GM23338 (cell line): Measurements from ENCODE around the gene GKN2. TPM values are rescaled to one million over a fixed set of nuclear protein-coding genes. Genes with fewer than 3 reads are reported as not detected.

Experiments
- ATAC-seq: fragments of 200-7000 bp; cut with Tn5 transposase; 3 replicates; pipeline ENCODE4 v1.9.1; 2020
- DNase-seq: peaks from one replicate; pipeline ENCODE4 v3.0.0-alpha.2; 2015; ENCODE audit warnings: low spot score
- H2AFZ ChIP-seq: fragments of 200-600 bp; sonication (generic); 2 replicates; pipeline ENCODE4 v1.8.0; 2016; ENCODE audit warnings: antibody characterized with exemption, mild to moderate bottlenecking, moderate library complexity
- H3F3A ChIP-seq: fragments of 200-600 bp; sonication (generic); replicated peaks from 2 replicates; pipeline ENCODE4 v1.8.0; 2017; ENCODE audit warnings: antibody characterized with exemption, mixed run types, low read depth
- H3K27ac ChIP-seq: fragments of 200-600 bp; sonication (generic); 2 replicates; pipeline ENCODE4 v1.6.1; 2016; ENCODE audit warnings: low read depth
- H3K27me3 ChIP-seq: fragments of 200-600 bp; sonication (generic); 2 replicates; pipeline ENCODE4 v1.8.0; 2016; ENCODE audit warnings: mild to moderate bottlenecking, mixed run types, moderate library complexity; ENCODE audit not compliant: insufficient read depth
- H3K36me3 ChIP-seq: fragments of 200-600 bp; sonication (generic); 2 replicates; pipeline ENCODE4 v1.8.0; 2016; ENCODE audit warnings: mild to moderate bottlenecking; ENCODE audit not compliant: insufficient read depth
- H3K4me1 ChIP-seq: fragments of 200-600 bp; sonication (generic); 2 replicates; pipeline ENCODE4 v1.8.0; 2016; ENCODE audit warnings: mild to moderate bottlenecking, moderate library complexity; ENCODE audit not compliant: insufficient read depth
- H3K4me2 ChIP-seq: fragments of 200-600 bp; sonication (generic); 2 replicates; pipeline ENCODE4 v1.7.1; 2017; ENCODE audit warnings: mixed run types
- H3K4me3 ChIP-seq: fragments of 200-600 bp; sonication (generic); 2 replicates; pipeline ENCODE4 v1.6.1; 2016; ENCODE audit warnings: mixed run types
- H3K79me2 ChIP-seq: fragments of 200-600 bp; sonication (generic); replicated peaks from 2 replicates; pipeline ENCODE4 v1.8.0; 2017; ENCODE audit warnings: mild to moderate bottlenecking; ENCODE audit not compliant: insufficient read depth
- H3K9me2 ChIP-seq: fragments of 200-600 bp; sonication (generic); 2 replicates; pipeline ENCODE4 v1.8.0; 2017; ENCODE audit not compliant: insufficient read depth
- H4K20me1 ChIP-seq: fragments of 200-600 bp; sonication (generic); replicated peaks from 2 replicates; pipeline ENCODE4 v1.8.0; 2017; ENCODE audit warnings: mild to moderate bottlenecking; ENCODE audit not compliant: insufficient read depth
- H3K27ac Mint-ChIP-seq: 2 replicates; pipeline ENCODE4 v1.8.0; 2020; ENCODE audit warnings: inconsistent platforms, mild to moderate bottlenecking, moderate library complexity, mixed read lengths
- H3K27me3 Mint-ChIP-seq: 3 replicates; pipeline ENCODE4 v1.8.0; 2022; ENCODE audit warnings: low read depth, mild to moderate bottlenecking, moderate library complexity, mixed read lengths, inconsistent platforms; ENCODE audit not compliant: insufficient read depth, poor library complexity
- H3K36me3 Mint-ChIP-seq: 3 replicates; pipeline ENCODE4 v1.8.0; 2021; ENCODE audit warnings: low read depth, mild to moderate bottlenecking, inconsistent platforms, moderate library complexity, mixed read lengths
- H3K4me1 Mint-ChIP-seq: 3 replicates; pipeline ENCODE4 v1.8.0; 2020; ENCODE audit warnings: mild to moderate bottlenecking, inconsistent platforms, mixed read lengths
- H3K4me3 Mint-ChIP-seq: 3 replicates; pipeline ENCODE4 v1.8.0; 2021; ENCODE audit warnings: moderate library complexity, mild to moderate bottlenecking, inconsistent platforms, mixed read lengths
- H3K9me3 Mint-ChIP-seq: 3 replicates; pipeline ENCODE4 v1.8.0; 2020; ENCODE audit warnings: moderate library complexity, mild to moderate bottlenecking, inconsistent platforms, mixed read lengths
- CREB1 ChIP-seq: fragments of 250-450 bp; sonication (Bioruptor Pico); IDR thresholded peaks from 2 replicates; pipeline ENCODE4 v1.5.0; 2020; ENCODE audit warnings: low read depth, mild to moderate bottlenecking, moderate library complexity
- EZH2 ChIP-seq: fragments of 200-600 bp; sonication (generic); IDR thresholded peaks from one replicate; pipeline ENCODE4 v1.8.0; 2017; ENCODE audit warnings: antibody characterized with exemption, mild to moderate bottlenecking, low read depth; ENCODE audit not compliant: unreplicated experiment
- JUNB ChIP-seq: IDR thresholded peaks from one replicate; pipeline ENCODE4 v1.6.1; 2016; ENCODE audit warnings: antibody characterized with exemption; ENCODE audit not compliant: unreplicated experiment
- NANOG ChIP-seq: IDR thresholded peaks from 2 replicates; pipeline ENCODE4 v1.6.1; 2016; ENCODE audit warnings: antibody characterized with exemption, borderline replicate concordance
- REST ChIP-seq: IDR thresholded peaks from one replicate; pipeline ENCODE4 v1.6.1; 2018; ENCODE audit warnings: antibody characterized with exemption; ENCODE audit not compliant: unreplicated experiment
- STAT1 ChIP-seq: IDR thresholded peaks from one replicate; pipeline ENCODE4 v1.6.1; 2016; ENCODE audit warnings: antibody characterized with exemption; ENCODE audit not compliant: unreplicated experiment
- ZNF114 ChIP-seq: fragments of 250-450 bp; sonication (Bioruptor Pico); IDR thresholded peaks from 2 replicates; pipeline ENCODE4 v1.5.0; 2020; ENCODE audit warnings: mild to moderate bottlenecking, moderate library complexity
- ZNF331 ChIP-seq: fragments of 250-450 bp; sonication (Bioruptor Pico); IDR thresholded peaks from 2 replicates; pipeline ENCODE4 v1.5.0; 2020; ENCODE audit warnings: low read depth, mild to moderate bottlenecking, moderate library complexity
- polyA plus RNA-seq: library from polyadenylated mRNA; unstranded; fragments of >200 nt; fragmentation: Nextera tagmentation; extraction: Ambion mirVana; gene quantifications from 2 replicates; pipeline ENCODE4 v1.2.1, GENCODE V29; 2016
- total RNA-seq: library from RNA; depleted of rRNA; stranded (reverse); fragments of >200 nt; shearing (Covaris generic); gene quantifications from 2 replicates; pipeline ENCODE4 v1.2.3, GENCODE V29; 2014
- TF ChIP-seq, protein P1 (sequence below): fragments of 250-450 bp; sonication (Bioruptor Pico); IDR thresholded peaks from 2 replicates; pipeline ENCODE4 v1.5.0; 2020; ENCODE audit warnings: mild to moderate bottlenecking, moderate library complexity
- TF ChIP-seq, protein P2 (sequence below), 2 experiments: fragments of 200-600 bp in 1 of 2; sonication (generic) in 1 of 2; conservative IDR thresholded peaks; 2 replicates each; pipeline versions ENCODE4 v1.5.1 to v1.6.1; 2016 to 2017; ENCODE audit warnings: antibody characterized with exemption in 2 of 2, low read depth in 2 of 2, mild to moderate bottlenecking in 2 of 2, moderate library complexity in 1 of 2

Gene GKN2
- total and polyA plus RNA-seq, 2 experiments from 2014 or later: not detected

GRCh38 chr2:68938938-68939337 lies 13.8 kb downstream of the GKN2 start:
- Mint-ChIP-seq H3K4me1 (no peaks in the 10 kb centered on the region; the same call in 2 of the 3 replicates), H3K27me3 (no peaks in the 10 kb centered on the region), H3K36me3 (no peaks in the 10 kb centered on the region), H3K27ac (no peak overlapping the region), H3K9me3 (peaks cover 5% of the 10 kb centered on the region; the same call in 2 of the 3 replicates), H3K4me3 (no peak overlapping the region)
- Histone ChIP-seq H4K20me1 (no peaks in the 10 kb centered on the region), H2AFZ (no peak overlapping the region), H3K27me3 (no peaks in the 10 kb centered on the region), H3K4me1 (no peaks in the 10 kb centered on the region), H3K9me2 (no peaks in the 10 kb centered on the region), H3K36me3 (no peaks in the 10 kb centered on the region), H3K27ac (no peak overlapping the region), H3F3A (no peaks in the 10 kb centered on the region), H3K4me2 (no peak overlapping the region), H3K79me2 (no peaks in the 10 kb centered on the region), H3K4me3 (no peak overlapping the region)
- no peak for ATAC-seq
- TF ChIP-seq ZNF114 (CRISPR knock-in tag): no peak
- TF ChIP-seq EZH2: no peak
- no peak for TF ChIP-seq STAT1
- TF ChIP-seq, protein P1, sequence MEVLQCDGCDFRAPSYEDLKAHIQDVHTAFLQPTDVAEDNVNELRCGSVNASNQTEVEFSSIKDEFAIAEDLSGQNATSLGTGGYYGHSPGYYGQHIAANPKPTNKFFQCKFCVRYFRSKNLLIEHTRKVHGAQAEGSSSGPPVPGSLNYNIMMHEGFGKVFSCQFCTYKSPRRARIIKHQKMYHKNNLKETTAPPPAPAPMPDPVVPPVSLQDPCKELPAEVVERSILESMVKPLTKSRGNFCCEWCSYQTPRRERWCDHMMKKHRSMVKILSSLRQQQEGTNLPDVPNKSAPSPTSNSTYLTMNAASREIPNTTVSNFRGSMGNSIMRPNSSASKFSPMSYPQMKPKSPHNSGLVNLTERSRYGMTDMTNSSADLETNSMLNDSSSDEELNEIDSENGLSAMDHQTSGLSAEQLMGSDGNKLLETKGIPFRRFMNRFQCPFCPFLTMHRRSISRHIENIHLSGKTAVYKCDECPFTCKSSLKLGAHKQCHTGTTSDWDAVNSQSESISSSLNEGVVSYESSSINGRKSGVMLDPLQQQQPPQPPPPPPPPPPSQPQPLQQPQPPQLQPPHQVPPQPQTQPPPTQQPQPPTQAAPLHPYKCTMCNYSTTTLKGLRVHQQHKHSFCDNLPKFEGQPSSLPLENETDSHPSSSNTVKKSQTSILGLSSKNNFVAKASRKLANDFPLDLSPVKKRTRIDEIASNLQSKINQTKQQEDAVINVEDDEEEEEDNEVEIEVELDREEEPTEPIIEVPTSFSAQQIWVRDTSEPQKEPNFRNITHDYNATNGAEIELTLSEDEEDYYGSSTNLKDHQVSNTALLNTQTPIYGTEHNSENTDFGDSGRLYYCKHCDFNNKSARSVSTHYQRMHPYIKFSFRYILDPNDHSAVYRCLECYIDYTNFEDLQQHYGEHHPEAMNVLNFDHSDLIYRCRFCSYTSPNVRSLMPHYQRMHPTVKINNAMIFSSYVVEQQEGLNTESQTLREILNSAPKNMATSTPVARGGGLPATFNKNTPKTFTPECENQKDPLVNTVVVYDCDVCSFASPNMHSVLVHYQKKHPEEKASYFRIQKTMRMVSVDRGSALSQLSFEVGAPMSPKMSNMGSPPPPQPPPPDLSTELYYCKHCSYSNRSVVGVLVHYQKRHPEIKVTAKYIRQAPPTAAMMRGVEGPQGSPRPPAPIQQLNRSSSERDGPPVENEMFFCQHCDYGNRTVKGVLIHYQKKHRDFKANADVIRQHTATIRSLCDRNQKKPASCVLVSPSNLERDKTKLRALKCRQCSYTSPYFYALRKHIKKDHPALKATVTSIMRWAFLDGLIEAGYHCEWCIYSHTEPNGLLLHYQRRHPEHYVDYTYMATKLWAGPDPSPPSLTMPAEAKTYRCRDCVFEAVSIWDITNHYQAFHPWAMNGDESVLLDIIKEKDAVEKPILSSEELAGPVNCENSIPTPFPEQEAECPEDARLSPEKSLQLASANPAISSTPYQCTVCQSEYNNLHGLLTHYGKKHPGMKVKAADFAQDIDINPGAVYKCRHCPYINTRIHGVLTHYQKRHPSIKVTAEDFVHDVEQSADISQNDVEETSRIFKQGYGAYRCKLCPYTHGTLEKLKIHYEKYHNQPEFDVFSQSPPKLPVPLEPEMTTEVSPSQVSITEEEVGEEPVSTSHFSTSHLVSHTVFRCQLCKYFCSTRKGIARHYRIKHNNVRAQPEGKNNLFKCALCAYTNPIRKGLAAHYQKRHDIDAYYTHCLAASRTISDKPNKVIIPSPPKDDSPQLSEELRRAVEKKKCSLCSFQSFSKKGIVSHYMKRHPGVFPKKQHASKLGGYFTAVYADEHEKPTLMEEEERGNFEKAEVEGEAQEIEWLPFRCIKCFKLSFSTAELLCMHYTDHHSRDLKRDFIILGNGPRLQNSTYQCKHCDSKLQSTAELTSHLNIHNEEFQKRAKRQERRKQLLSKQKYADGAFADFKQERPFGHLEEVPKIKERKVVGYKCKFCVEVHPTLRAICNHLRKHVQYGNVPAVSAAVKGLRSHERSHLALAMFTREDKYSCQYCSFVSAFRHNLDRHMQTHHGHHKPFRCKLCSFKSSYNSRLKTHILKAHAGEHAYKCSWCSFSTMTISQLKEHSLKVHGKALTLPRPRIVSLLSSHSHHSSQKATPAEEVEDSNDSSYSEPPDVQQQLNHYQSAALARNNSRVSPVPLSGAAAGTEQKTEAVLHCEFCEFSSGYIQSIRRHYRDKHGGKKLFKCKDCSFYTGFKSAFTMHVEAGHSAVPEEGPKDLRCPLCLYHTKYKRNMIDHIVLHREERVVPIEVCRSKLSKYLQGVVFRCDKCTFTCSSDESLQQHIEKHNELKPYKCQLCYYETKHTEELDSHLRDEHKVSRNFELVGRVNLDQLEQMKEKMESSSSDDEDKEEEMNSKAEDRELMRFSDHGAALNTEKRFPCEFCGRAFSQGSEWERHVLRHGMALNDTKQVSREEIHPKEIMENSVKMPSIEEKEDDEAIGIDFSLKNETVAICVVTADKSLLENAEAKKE (CRISPR knock-in tag): no peak
- TF ChIP-seq REST: no peak
- TF ChIP-seq CREB1 (CRISPR knock-in tag): no peak
- TF ChIP-seq NANOG: no peak
- TF ChIP-seq, protein P2, sequence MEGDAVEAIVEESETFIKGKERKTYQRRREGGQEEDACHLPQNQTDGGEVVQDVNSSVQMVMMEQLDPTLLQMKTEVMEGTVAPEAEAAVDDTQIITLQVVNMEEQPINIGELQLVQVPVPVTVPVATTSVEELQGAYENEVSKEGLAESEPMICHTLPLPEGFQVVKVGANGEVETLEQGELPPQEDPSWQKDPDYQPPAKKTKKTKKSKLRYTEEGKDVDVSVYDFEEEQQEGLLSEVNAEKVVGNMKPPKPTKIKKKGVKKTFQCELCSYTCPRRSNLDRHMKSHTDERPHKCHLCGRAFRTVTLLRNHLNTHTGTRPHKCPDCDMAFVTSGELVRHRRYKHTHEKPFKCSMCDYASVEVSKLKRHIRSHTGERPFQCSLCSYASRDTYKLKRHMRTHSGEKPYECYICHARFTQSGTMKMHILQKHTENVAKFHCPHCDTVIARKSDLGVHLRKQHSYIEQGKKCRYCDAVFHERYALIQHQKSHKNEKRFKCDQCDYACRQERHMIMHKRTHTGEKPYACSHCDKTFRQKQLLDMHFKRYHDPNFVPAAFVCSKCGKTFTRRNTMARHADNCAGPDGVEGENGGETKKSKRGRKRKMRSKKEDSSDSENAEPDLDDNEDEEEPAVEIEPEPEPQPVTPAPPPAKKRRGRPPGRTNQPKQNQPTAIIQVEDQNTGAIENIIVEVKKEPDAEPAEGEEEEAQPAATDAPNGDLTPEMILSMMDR (conservative IDR thresholded peaks at IDR 0.05; ENCODE audit: low read depth in 2 of 2): no peak
- no peak for TF ChIP-seq JUNB
- no peak for TF ChIP-seq ZNF331 (CRISPR knock-in tag)
- no peak for DNase-seq
